ENCODE results near the gene FILIP1L. TPM values are rescaled to one million over a fixed set of nuclear protein-coding genes. Genes with fewer than 3 reads are reported as not detected.

The FILIP1L gene
- total and polyA plus RNA-seq, 2 of the 4 experiments (the other 2 are of a cell fraction), result 11.5 to 19.9 TPM

DNA sequence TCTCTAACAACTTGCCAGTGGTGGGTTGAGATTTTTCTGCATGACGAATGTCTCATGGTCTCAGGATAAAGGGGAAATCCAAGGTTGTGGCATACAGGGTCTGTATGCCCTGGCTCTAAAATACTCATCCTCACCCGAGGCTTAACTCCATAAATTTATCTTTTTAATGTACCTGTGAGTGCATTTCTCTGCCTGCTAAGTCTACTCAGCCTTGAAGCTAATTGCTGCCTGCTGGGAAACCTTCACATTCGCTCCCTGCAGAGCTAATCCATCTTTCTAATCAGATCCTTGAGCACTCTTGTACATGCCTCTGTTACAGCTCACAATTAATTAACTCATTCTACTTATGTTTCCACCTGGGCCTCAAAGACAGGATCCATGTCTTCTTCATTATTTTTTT, 202.9 kb downstream of the FILIP1L start:
- dilution Hi-C loops (cut with HindIII; ENCODE audit: low sequenced_read_pairs, unreplicated experiment), result no loop called here
- no TSS peak for BruUV-seq (replicated peaks)
- peaks cover 1% of the 10 kb centered on the region; the same call in 1 of the 2 replicates for H3K4me1 ChIP-seq (ENCODE audit: control insufficient read depth, insufficient read depth, low read length)
- peak overlapping the region in 1 of 2 experiments; percentile 40; a peak in 1 of 4 replicates for H4K8ac ChIP-seq (ENCODE audit: low read depth in 2 of 2, low read length in 2 of 2)
- no peak overlapping the region for H3K4me2 ChIP-seq (ENCODE audit: low read depth, low read length)
- no peaks in the 10 kb centered on the region for H3K36me3 ChIP-seq (ENCODE audit: control insufficient read depth, insufficient read depth, low read length)
- H3K27ac ChIP-seq (ENCODE audit: insufficient read depth, low read length), result no peak overlapping the region
- peak overlapping the region; percentile 72; the same call in 1 of the 2 replicates for H3K18ac ChIP-seq (ENCODE audit: low read depth, low read length)
- no peak overlapping the region; the same call in 2 of the 3 replicates for H2BK15ac ChIP-seq (ENCODE audit: low read depth, low read length)
- intact Hi-C loops (cut with micrococcal nuclease), result no loop called here
- H3K9me3 ChIP-seq (ENCODE audit: control insufficient read depth, insufficient read depth, low read length), result no peaks in the 10 kb centered on the region
- ATAC-seq (ENCODE audit: low read depth) (no peak), DNase-seq (no peak)
- no peak overlapping the region for H3K4ac ChIP-seq (ENCODE audit: low read depth, low read length)
- no peak overlapping the region for H3K23ac ChIP-seq (ENCODE audit: low read depth, low read length)
- H3K4me3 ChIP-seq (ENCODE audit: insufficient read depth, low read depth, low read length), result no peak overlapping the region
- no peak overlapping the region for H2BK5ac ChIP-seq (ENCODE audit: low read depth, low read length, poor library complexity, severe bottlenecking)
- no peak overlapping the region; the same call in 1 of the 2 replicates for H2BK120ac ChIP-seq (ENCODE audit: low read depth, low read length)
- no peak for TF ChIP-seq MAFK (IDR thresholded peaks at IDR 0.05; ENCODE audit: low read depth, low read length)
- no peak for TF ChIP-seq CEBPB (IDR thresholded peaks at IDR 0.05; ENCODE audit: low read depth, low read length)
- TF ChIP-seq USF2 (IDR thresholded peaks at IDR 0.05; ENCODE audit: low read depth, low read length), result no peak
- no peak for TF ChIP-seq NFE2L2 (IDR thresholded peaks at IDR 0.05; ENCODE audit: low read depth, low read length)
- TF ChIP-seq RAD21 (IDR thresholded peaks at IDR 0.05; ENCODE audit: low read length), result no peak
- TF ChIP-seq MAZ (IDR thresholded peaks at IDR 0.05; ENCODE audit: borderline replicate concordance, low read depth, low read length), result no peak
- TF ChIP-seq RCOR1 (IDR thresholded peaks at IDR 0.05; ENCODE audit: insufficient replicate concordance, low read length), result no peak
- TF ChIP-seq SMC3 (IDR thresholded peaks at IDR 0.05; ENCODE audit: low read depth, low read length), result no peak
- no peak for TF ChIP-seq FOS (IDR thresholded peaks at IDR 0.05; ENCODE audit: low read depth, low read length)
- TF ChIP-seq, protein P1, sequence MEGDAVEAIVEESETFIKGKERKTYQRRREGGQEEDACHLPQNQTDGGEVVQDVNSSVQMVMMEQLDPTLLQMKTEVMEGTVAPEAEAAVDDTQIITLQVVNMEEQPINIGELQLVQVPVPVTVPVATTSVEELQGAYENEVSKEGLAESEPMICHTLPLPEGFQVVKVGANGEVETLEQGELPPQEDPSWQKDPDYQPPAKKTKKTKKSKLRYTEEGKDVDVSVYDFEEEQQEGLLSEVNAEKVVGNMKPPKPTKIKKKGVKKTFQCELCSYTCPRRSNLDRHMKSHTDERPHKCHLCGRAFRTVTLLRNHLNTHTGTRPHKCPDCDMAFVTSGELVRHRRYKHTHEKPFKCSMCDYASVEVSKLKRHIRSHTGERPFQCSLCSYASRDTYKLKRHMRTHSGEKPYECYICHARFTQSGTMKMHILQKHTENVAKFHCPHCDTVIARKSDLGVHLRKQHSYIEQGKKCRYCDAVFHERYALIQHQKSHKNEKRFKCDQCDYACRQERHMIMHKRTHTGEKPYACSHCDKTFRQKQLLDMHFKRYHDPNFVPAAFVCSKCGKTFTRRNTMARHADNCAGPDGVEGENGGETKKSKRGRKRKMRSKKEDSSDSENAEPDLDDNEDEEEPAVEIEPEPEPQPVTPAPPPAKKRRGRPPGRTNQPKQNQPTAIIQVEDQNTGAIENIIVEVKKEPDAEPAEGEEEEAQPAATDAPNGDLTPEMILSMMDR (conservative IDR thresholded peaks at IDR 0.05; ENCODE audit: low read depth, low read length), result no peak
- no peak for TF ChIP-seq RFX5 (IDR thresholded peaks at IDR 0.05; ENCODE audit: low read depth, low read length)
- TF ChIP-seq, protein P2, sequence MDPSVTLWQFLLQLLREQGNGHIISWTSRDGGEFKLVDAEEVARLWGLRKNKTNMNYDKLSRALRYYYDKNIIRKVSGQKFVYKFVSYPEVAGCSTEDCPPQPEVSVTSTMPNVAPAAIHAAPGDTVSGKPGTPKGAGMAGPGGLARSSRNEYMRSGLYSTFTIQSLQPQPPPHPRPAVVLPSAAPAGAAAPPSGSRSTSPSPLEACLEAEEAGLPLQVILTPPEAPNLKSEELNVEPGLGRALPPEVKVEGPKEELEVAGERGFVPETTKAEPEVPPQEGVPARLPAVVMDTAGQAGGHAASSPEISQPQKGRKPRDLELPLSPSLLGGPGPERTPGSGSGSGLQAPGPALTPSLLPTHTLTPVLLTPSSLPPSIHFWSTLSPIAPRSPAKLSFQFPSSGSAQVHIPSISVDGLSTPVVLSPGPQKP (IDR thresholded peaks at IDR 0.05; ENCODE audit: borderline replicate concordance, low read depth, low read length), result no peak
- H3K9ac ChIP-seq (ENCODE audit: low read depth, low read length), result no peak overlapping the region
- no peaks in the 10 kb centered on the region for H3K9me1 ChIP-seq (ENCODE audit: insufficient read depth, low read length)
- CTCF ChIA-PET, result no interaction called here
- H3K14ac ChIP-seq (replicated peaks; ENCODE audit: low read depth, low read length), result 0 out of 2 replicates have a peak overlapping the region, but pooled peaks have one; percentile 17
- no peak overlapping the region for H2AFZ ChIP-seq (replicated peaks; ENCODE audit: low read length, poor library complexity)
- POLR2A ChIA-PET (ENCODE audit: unreplicated experiment), result no interaction called here
- H3K56ac ChIP-seq (ENCODE audit: extremely low read depth, insufficient read depth, low read length), result no peak overlapping the region
- peak overlapping the region; percentile 68; the same call in 1 of the 2 replicates for H4K5ac ChIP-seq (ENCODE audit: low read depth, low read length)
- H2BK20ac ChIP-seq (ENCODE audit: low read depth, low read length), result peak overlapping the region; percentile 62; the same call in 1 of the 2 replicates
- in situ Hi-C loops (cut with MboI; ENCODE audit: low sequenced_read_pairs), result no loop called here
- H3K27me3 ChIP-seq (ENCODE audit: control insufficient read depth, insufficient read depth, low read length), result no peaks in the 10 kb centered on the region
- no CpG with 5 or more reads among the region's 3 CpGs for WGBS, 2 experiments (ENCODE audit: extremely low coverage in 2 of 2, insufficient read length in 1 of 2)
- no peak overlapping the region for H4K91ac ChIP-seq (ENCODE audit: insufficient read depth, low read depth, low read length)
- H2AK5ac ChIP-seq (ENCODE audit: low read depth, low read length), result no peak overlapping the region
- H4K20me1 ChIP-seq (ENCODE audit: insufficient read depth, low read length), result no peaks in the 10 kb centered on the region
- no peak overlapping the region for H2AK9ac ChIP-seq (replicated peaks; ENCODE audit: low read depth, low read length, poor library complexity)
- peaks cover 0 to 5% of the 10 kb centered on the region in 2 experiments; a peak in 1 of 4 replicates for H3K79me1 ChIP-seq (ENCODE audit: low read depth in 1 of 2, low read length in 2 of 2)

Data from IMR-90 (cell line).